Activated naive CD4-positive, alpha-beta T cell treated with anti-CD3 and anti-CD28 coated beads for 36 hours (primary cell): ENCODE measurements around the gene CHRM4. TPM values are rescaled to one million over a fixed set of nuclear protein-coding genes. Genes with fewer than 3 reads are reported as not detected.

Experiments
- CTCF ChIA-PET: fragments of 350-600 bp; sonication (Branson Sonifier 250); formaldehyde crosslinking; loops from one replicate; lab custom pipeline; 2021; ENCODE audit warnings: antibody characterized with exemption; lab: Charles Lee
- DNase-seq: peaks from one replicate; pipeline ENCODE4 v3.0.0-alpha.2; 2020
- H3K27ac Mint-ChIP-seq: one replicate; pipeline ENCODE4 v1.8.0; 2021; ENCODE audit warnings: mild to moderate bottlenecking, mixed read lengths
- H3K27me3 Mint-ChIP-seq: one replicate; pipeline ENCODE4 v1.8.0; 2021; ENCODE audit warnings: low read depth, mixed read lengths
- H3K36me3 Mint-ChIP-seq: one replicate; pipeline ENCODE4 v1.8.0; 2021; ENCODE audit warnings: low read depth, mixed read lengths
- H3K4me1 Mint-ChIP-seq: one replicate; pipeline ENCODE4 v1.8.0; 2021; ENCODE audit warnings: low read depth, mixed read lengths
- H3K4me3 Mint-ChIP-seq: one replicate; pipeline ENCODE4 v1.8.0; 2021; ENCODE audit warnings: mild to moderate bottlenecking, moderate library complexity, mixed read lengths
- H3K9me3 Mint-ChIP-seq: one replicate; pipeline ENCODE4 v1.8.0; 2021; ENCODE audit warnings: mixed read lengths
- intact Hi-C: fragments of 100-400 bp; cut with micrococcal nuclease; formaldehyde crosslinking; loops from one replicate; pipeline ENCODE4 v1.15.1; 2023
- total RNA-seq, 2 experiments: library from RNA; stranded (reverse); gene quantifications; one replicate each; pipeline ENCODE4 v1.2.3, GENCODE V29; 2021

CHRM4 gene
- total RNA-seq: not detected

DNA sequence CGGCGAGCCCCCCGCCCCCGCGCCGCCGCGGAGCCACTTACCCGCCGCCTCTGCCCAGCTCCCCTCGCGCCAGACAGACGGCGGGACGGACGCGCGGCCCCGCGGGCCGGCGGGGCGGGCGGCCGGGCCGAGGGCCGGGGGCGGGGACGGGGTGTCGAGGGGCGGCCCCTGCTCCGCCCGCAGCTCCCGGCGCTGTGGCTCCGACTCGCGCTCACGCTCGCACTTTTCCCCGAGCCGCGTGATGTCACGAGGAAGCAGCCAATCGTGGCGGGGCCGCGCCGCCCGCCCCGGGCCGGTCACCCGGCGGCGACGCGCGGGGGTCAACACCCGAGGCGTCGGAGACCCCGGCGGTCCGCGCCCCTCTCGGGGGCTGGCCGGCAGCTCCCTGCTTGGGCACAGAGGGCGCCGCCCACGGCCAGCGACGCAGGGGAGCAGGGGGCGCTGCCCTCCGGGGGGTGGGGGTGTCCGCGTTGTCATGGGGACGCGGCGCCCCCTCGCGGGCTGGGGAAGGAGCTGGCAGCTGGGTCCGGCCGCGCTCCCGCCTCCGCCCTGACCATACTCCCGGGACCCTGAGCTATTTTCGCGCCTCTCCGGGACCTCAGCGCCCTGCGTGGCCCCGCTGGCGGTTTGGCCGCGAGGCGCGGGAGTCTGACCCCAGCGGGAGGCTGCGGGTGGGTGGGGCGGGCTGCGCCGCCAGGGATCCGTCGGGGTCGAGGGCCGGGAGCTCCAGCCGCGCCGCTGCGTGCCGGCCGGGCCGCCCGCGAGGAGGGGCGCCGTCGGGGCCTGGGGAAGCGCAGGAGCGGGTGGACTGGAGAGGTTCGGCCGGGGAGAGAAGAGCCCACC lies at the start of gene CHRM4:
TSS of gene CHRM4 (minus strand) at position 199 of the 843 bp plus-strand sequence. CDS start 5,219 bp downstream, outside the sequence.
- H3K36me3 Mint-ChIP-seq: peaks cover 3% of the 10 kb centered on the region
- H3K27me3 Mint-ChIP-seq: peaks cover 49% of the 10 kb centered on the region
- DNase-seq: no peak
- H3K4me1 Mint-ChIP-seq: peaks cover 25% of the 10 kb centered on the region
- peak within 1 kb of the TSS; percentile 66 for H3K4me3 Mint-ChIP-seq
- CTCF ChIA-PET: interaction anchor here (0.6 to 1.9 kb wide), 6 partner anchors 9 to 242 kb away, joined by 3 to 4 read pairs (median 3); no protein-coding TSS in a partner anchor
- no peaks in the 10 kb centered on the region for H3K9me3 Mint-ChIP-seq
- no peak within 1 kb of the TSS for H3K27ac Mint-ChIP-seq
- intact Hi-C loops: loop anchor here (1.0 kb wide), 1 partner anchor 11 kb away; no protein-coding TSS in a partner anchor

DNA sequence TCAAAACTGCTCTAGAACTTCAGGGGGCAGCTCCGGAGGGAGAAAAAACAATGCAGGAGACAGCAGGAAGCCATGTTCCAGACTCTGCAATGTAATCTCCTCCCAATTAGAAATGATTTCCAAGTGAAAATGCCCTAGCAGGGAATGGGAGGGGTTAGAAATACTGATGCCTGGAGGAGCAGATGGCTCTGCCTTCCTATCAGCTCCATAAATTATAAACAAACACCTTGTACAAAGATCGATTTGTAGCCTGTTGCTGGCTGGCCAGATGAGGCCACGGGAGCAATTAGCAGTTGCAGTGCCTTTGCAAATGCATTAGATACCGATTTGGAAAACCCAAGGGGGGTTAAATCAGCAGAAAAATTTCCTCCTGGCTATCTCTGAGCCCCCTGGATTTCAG lies 46.6 kb upstream of the CHRM4 start:
- Mint-ChIP-seq H3K4me3 (no peak overlapping the region), H3K4me1 (no peaks in the 10 kb centered on the region), H3K9me3 (no peaks in the 10 kb centered on the region), H3K27me3 (no peaks in the 10 kb centered on the region), H3K36me3 (peaks cover 32% of the 10 kb centered on the region), H3K27ac (no peak overlapping the region)
- DNase-seq: no peak
- CTCF ChIA-PET: no interaction called here
- intact Hi-C loops: no loop called here

DNA sequence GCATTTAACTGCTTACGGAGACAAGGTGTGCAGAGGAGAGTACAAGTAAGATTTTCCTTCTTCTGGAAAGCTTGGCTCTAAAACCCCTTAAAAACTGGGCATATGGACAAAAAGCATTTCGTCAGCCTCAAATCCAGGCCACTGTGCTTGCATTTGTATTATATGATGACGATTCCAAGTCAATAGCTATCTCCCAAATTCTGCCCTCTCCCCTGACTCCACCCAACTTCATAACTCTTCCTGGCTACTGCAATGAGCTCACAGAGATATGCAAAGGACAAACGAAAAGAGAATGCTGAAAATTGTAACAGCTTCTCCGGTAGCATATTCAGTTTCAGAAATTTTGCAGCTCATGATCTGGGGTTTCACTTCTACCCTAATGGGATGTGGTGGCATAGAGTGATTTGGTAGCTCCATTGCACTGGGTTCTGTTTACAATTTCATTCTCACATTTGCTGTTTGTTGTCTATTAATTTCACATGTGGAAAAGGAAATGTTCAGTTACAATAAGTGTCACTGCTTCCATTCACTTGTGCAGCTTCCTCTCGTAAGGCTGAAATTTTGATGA lies 45.6 kb upstream of the CHRM4 start:
- H3K27ac Mint-ChIP-seq: no peak overlapping the region
- CTCF ChIA-PET: interaction anchor here (1.1 to 2.0 kb wide), 2 partner anchors 14 to 48 kb away, joined by 3 to 6 read pairs; no protein-coding TSS in a partner anchor
- H3K27me3 Mint-ChIP-seq: no peaks in the 10 kb centered on the region
- peaks cover 26% of the 10 kb centered on the region for H3K36me3 Mint-ChIP-seq
- no peaks in the 10 kb centered on the region for H3K4me1 Mint-ChIP-seq
- H3K4me3 Mint-ChIP-seq: no peak overlapping the region
- no peak for DNase-seq
- intact Hi-C loops: no loop called here
- no peaks in the 10 kb centered on the region for H3K9me3 Mint-ChIP-seq

DNA sequence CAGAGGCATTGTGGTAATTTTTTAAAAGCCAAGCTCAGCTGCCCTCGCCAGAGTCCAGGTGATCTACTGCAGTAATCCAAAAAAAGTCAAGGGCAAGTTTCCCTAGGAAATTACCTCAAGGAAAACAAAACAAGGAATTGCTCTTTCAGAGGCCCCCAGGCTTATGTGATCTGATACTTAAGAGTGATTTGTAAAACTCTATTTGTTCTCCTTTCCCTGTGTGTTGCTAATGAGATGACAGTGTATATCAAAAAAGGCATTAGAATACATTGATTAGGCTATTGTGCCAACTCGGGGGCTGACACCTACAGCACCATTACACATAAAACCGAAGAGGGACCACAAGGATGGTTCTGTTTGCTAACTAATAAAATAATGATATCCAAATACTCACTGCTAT lies 44.5 kb upstream of the CHRM4 start:
- Mint-ChIP-seq H3K27me3 (no peaks in the 10 kb centered on the region), H3K36me3 (peaks cover 26% of the 10 kb centered on the region), H3K9me3 (no peaks in the 10 kb centered on the region), H3K4me3 (no peak overlapping the region), H3K4me1 (no peaks in the 10 kb centered on the region), H3K27ac (no peak overlapping the region)
- intact Hi-C loops: no loop called here
- CTCF ChIA-PET: interaction anchor here (2.0 kb wide), 1 partner anchor 15 kb away, joined by 6 read pairs; no protein-coding TSS in a partner anchor
- no peak for DNase-seq

DNA sequence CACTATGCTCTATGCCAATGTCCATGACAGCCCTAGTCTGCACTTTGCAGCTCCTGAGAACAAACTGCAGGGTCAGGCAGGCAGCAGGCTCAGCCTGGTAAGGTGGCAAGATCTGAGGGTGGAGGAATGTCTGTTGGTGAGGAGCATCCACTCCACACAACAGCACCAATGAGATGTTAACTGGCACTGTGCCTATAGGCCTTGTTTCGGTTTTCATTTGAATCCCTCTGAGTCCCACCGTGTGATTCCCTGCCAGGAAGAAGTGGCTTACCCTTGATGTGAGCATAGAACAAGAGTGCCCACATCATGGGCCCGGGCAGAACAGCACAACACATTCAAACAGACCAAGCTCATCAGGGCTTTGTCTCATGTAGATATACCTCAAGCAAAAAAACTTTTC lies 44.1 kb upstream of the CHRM4 start:
- Mint-ChIP-seq H3K4me1 (no peaks in the 10 kb centered on the region), H3K36me3 (peaks cover 23% of the 10 kb centered on the region), H3K27ac (no peak overlapping the region), H3K27me3 (no peaks in the 10 kb centered on the region), H3K4me3 (no peak overlapping the region), H3K9me3 (no peaks in the 10 kb centered on the region)
- no peak for DNase-seq
- CTCF ChIA-PET: no interaction called here
- intact Hi-C loops: no loop called here

DNA sequence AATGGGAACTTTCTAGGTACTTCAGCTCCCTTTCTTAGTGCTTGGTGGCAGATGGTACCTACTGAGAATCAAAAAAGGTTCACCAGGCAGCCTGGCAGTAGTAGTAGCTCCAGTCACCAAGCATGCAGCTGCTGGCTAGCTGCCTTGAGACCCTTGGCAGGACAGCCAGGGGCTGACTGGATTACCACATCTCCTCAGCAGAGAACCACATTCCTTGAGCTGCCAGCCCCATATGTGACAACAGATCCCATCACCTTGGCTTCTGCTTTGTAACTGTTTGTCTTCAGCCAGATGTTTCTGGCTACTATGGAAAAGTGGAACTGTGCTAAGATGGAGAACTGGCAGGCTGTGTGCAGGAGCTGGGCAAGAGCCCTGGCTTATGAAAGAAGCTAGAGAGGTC lies 39.6 kb upstream of the CHRM4 start:
- no peaks in the 10 kb centered on the region for H3K4me1 Mint-ChIP-seq
- intact Hi-C loops: no loop called here
- no peak overlapping the region for H3K27ac Mint-ChIP-seq
- no peaks in the 10 kb centered on the region for H3K9me3 Mint-ChIP-seq
- H3K27me3 Mint-ChIP-seq: no peaks in the 10 kb centered on the region
- no peak overlapping the region for H3K4me3 Mint-ChIP-seq
- H3K36me3 Mint-ChIP-seq: peaks cover 16% of the 10 kb centered on the region
- no peak for DNase-seq
- CTCF ChIA-PET: interaction anchor here (0.9 to 1.2 kb wide), 2 partner anchors 240 to 466 kb away, joined by 3 to 4 read pairs; no protein-coding TSS in a partner anchor

DNA sequence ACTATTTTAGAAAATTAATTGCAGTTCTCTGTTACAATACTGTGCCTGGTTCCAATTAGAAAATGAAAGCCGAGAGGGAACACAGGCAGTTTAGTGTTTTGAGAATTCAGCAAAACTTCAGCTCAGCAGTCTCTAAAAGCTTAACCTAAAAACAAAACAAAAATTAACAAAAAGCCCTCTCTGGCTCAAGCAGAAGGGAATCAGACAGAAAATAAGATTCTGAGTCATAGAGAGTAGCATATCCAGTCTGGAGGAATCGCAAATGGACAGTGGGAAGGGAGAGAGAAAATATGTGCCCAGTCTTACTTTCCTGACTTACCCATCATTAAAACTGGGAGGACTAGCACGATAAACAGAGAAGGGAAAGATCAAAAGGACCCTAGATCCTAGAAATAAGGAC lies 38.1 kb upstream of the CHRM4 start:
- no peaks in the 10 kb centered on the region for H3K9me3 Mint-ChIP-seq
- DNase-seq: no peak
- H3K4me1 Mint-ChIP-seq: no peaks in the 10 kb centered on the region
- CTCF ChIA-PET: no interaction called here
- H3K27ac Mint-ChIP-seq: no peak overlapping the region
- H3K36me3 Mint-ChIP-seq: peaks cover 12% of the 10 kb centered on the region
- H3K4me3 Mint-ChIP-seq: no peak overlapping the region
- intact Hi-C loops: no loop called here
- H3K27me3 Mint-ChIP-seq: no peaks in the 10 kb centered on the region

DNA sequence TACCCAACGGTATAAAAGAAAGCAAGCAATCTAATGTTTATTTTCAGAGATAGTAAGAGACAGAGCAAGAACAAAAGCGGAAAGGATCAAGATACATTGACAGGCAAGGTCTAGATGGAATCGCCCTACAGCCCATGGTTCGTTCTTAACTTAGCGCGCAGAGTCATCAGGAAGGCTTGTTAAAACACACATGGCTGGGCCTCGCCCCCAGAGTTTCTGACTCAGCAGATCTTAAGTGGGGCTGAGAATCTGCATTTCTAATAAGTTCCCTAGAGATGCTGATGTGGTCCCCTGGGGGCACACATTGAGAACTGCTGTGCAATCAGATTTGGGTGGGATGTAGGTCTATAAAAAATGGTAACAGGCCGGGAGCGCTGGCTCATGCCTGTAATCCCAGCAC lies 35.8 kb upstream of the CHRM4 start:
- intact Hi-C loops: no loop called here
- Mint-ChIP-seq H3K27me3 (no peaks in the 10 kb centered on the region), H3K9me3 (no peaks in the 10 kb centered on the region), H3K4me1 (no peaks in the 10 kb centered on the region), H3K27ac (no peak overlapping the region), H3K36me3 (peaks cover 11% of the 10 kb centered on the region), H3K4me3 (no peak overlapping the region)
- CTCF ChIA-PET: no interaction called here
- no peak for DNase-seq

DNA sequence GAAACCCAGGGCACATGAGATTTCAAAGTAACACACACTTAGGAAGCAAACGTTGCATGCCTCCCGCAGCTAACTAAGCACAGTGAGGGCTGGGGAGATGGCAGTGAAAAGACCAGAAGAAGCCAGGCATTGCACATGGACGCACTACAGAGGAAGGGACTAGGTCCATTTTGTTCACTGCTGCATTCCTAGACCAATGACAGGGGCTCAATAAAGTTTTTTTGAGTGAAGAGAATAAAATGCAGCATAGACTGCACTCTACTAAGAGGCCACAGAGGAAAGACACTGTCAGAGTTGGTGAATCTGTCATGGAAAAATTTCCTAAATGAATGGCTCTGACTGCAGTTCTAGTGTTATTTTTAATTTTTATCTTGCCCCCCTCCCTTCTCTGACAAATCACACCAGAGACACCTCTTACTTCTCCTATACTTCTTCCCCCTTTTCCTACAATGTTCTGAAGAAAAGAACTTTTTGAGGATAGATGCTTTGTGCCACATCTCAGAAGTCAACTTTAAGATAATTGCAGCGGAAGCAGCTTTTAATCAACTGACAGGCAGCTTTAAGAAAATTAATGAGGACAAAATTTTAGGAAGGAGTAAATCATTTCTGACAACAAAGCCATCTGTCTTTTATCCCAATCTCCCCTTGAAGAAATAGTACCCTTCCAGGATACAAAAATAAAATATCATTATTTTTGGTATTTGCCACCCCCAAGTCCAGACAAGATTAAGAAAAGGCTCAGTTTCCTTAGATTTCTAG lies 34.8 kb upstream of the CHRM4 start:
- Mint-ChIP-seq H3K36me3 (peaks cover 10% of the 10 kb centered on the region), H3K9me3 (no peaks in the 10 kb centered on the region), H3K4me1 (no peaks in the 10 kb centered on the region), H3K27ac (no peak overlapping the region), H3K27me3 (no peaks in the 10 kb centered on the region), H3K4me3 (no peak overlapping the region)
- intact Hi-C loops: no loop called here
- CTCF ChIA-PET: no interaction called here
- no peak for DNase-seq

DNA sequence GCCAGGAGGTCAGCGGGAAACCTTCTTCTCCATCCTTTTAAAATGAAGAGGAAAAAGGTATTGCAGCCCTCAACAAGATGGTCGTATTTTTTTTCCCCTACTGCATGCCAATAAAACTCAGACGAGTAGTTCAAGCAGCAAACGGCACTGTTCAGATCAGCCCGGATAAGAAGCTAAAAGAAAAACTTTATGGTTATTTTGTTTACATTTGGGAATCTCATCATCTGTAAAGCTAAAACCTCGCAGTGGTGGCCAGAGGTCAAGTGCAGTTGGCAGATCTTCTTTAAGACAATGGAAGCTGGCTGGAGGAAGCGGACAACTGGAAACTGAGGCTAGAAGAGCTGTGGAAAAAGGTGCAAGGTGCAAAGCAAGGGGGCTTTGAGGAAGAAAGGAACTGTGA lies 31.0 kb upstream of the CHRM4 start:
- peaks cover 9% of the 10 kb centered on the region for H3K36me3 Mint-ChIP-seq
- H3K4me1 Mint-ChIP-seq: no peaks in the 10 kb centered on the region
- no peaks in the 10 kb centered on the region for H3K27me3 Mint-ChIP-seq
- H3K4me3 Mint-ChIP-seq: no peak overlapping the region
- DNase-seq: no peak
- CTCF ChIA-PET: no interaction called here
- intact Hi-C loops: no loop called here
- no peaks in the 10 kb centered on the region for H3K9me3 Mint-ChIP-seq
- H3K27ac Mint-ChIP-seq: no peak overlapping the region

DNA sequence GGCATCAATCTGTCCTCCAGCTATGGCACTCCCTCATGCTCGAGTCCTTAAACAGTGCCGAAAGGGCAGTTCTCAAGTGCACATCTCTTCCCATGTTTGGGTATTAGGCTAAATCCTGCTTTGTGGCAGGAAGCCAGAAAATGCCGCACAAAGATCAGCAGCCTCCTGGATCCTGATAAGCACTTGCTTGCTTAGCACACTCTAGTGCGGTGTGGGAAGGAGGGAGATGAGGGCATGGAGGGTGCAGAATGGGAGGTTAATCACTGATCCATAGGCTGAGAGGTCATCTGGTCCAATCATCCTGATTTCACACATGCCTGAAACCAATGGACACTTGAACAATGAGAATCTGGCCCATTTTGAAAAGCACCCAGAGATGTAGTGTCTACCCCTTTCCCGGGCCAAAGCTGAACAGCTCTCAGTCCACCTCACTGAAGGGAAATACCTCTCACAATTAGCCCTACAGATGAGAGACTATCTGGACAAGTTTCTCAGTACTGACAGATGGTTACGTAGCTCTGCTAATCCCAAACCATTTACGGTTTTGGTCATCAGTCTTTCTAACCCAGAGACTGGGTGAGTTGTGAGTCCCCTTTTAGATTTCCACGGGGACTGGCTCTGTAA lies 29.8 kb upstream of the CHRM4 start:
- Mint-ChIP-seq H3K27ac (no peak overlapping the region), H3K4me3 (no peak overlapping the region), H3K9me3 (no peaks in the 10 kb centered on the region), H3K27me3 (no peaks in the 10 kb centered on the region), H3K36me3 (peaks cover 9% of the 10 kb centered on the region), H3K4me1 (no peaks in the 10 kb centered on the region)
- intact Hi-C loops: no loop called here
- CTCF ChIA-PET: interaction anchor here (0.6 to 0.9 kb wide), 2 partner anchors 59 to 70 kb away, joined by 3 to 4 read pairs; no protein-coding TSS in a partner anchor
- no peak for DNase-seq

DNA sequence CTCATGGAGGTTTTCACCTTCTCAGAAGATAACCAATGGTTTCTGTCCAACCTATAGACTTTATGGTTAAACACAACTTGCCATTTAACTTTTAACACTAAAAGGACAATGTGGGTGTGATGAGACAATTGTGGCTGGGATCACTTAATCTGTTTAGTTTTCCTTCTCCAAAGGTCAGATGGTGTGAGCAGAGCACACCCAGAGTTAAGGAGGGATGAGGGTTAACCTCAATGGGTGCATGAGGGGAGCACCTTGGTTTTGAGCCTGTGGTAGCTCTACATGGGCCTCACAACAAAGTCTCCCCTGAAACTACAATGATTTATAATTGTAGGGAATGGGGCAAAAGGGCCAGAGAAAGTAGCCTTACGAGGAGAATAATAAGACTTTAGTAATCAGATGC lies 28.9 kb upstream of the CHRM4 start:
- CTCF ChIA-PET: no interaction called here
- intact Hi-C loops: no loop called here
- Mint-ChIP-seq H3K36me3 (peaks cover 9% of the 10 kb centered on the region), H3K27me3 (no peaks in the 10 kb centered on the region), H3K27ac (no peak overlapping the region), H3K4me3 (no peak overlapping the region), H3K9me3 (no peaks in the 10 kb centered on the region), H3K4me1 (no peaks in the 10 kb centered on the region)
- DNase-seq: no peak
